B cell (primary cell): ENCODE data around the gene AMBRA1. TPM values are rescaled to one million over a fixed set of nuclear protein-coding genes. Genes with fewer than 3 reads are reported as not detected.
"Not testable (repeated sequence)": the region's sequence is repeated elsewhere in the genome, so short reads cannot be mapped to it uniquely, and the experiment has no call there.

ENCODE experiments used
- ATAC-seq: fragments of 200-7000 bp; cut with Tn5 transposase; one replicate; pipeline ENCODE4 v1.10.0; 2021; ENCODE audit warnings: low read depth, mild to moderate bottlenecking, moderate number of reproducible peaks, moderate library complexity
- CTCF ChIA-PET: fragments of 350-600 bp; sonication (Branson Sonifier 250); formaldehyde crosslinking; loops from one replicate; lab custom pipeline; 2021; ENCODE audit warnings: antibody characterized with exemption, inconsistent platforms; lab: Charles Lee
- POLR2A ChIA-PET: fragments of 350-600 bp; sonication (Branson Sonifier 250); formaldehyde crosslinking; loops from one replicate; lab custom pipeline; 2021; ENCODE audit warnings: antibody characterized with exemption; lab: Charles Lee
- DNase-seq: peaks from one replicate; pipeline ENCODE4 v3.0.0; 2013
- H2AFZ ChIP-seq: 2 replicates; pipeline ENCODE4 v1.6.1; 2012; ENCODE audit warnings: mild to moderate bottlenecking, low read depth, low read length; ENCODE audit not compliant: insufficient read depth, poor library complexity, severe bottlenecking
- H3K27ac ChIP-seq, 2 donors: 1 replicate in 1 of 2; 2 replicates in 1 of 2; pipeline ENCODE4 v1.5.1; 2012 to 2013; ENCODE audit warnings: low read length in 2 of 2, mild to moderate bottlenecking in 2 of 2, moderate library complexity in 1 of 2
- H3K27me3 ChIP-seq, 4 experiments: fragments of 200-600 bp in 1 of 4; sonication (generic) in 1 of 4; replicated peaks in 1 of 4; 1 replicate in 2 of 4; 2 replicates in 2 of 4; pipeline versions ENCODE4 v1.6.1 to v1.7.0; 2013 to 2016; ENCODE audit warnings: low read length in 3 of 4, mild to moderate bottlenecking in 2 of 4, mixed read lengths in 1 of 4, moderate library complexity in 1 of 4; ENCODE audit not compliant: insufficient read depth in 4 of 4, control insufficient read depth in 3 of 4; ENCODE audit errors: control extremely low read depth in 1 of 4
- H3K36me3 ChIP-seq, 2 experiments: replicated peaks in 1 of 2; 1 replicate in 1 of 2; 2 replicates in 1 of 2; pipeline versions ENCODE4 v1.6.1 to v1.7.1; 2013; ENCODE audit warnings: low read length in 1 of 2; ENCODE audit not compliant: insufficient read depth in 2 of 2, control insufficient read depth in 1 of 2; ENCODE audit errors: control extremely low read depth in 1 of 2, extremely low read depth in 1 of 2
- H3K4me1 ChIP-seq, 2 donors: fragments of 200-600 bp in 1 of 2; sonication (generic) in 1 of 2; 1 replicate in 1 of 2; 2 replicates in 1 of 2; pipeline versions ENCODE4 v1.5.1 to v1.6.1; 2013 to 2017; ENCODE audit warnings: low read length in 2 of 2; ENCODE audit not compliant: control insufficient read depth in 2 of 2, insufficient read depth in 2 of 2
- H3K4me2 ChIP-seq: replicated peaks from 2 replicates; pipeline ENCODE3; 2012; ENCODE audit warnings: mild to moderate bottlenecking, low read depth, low read length; ENCODE audit not compliant: poor library complexity, severe bottlenecking
- H3K4me3 ChIP-seq, 5 experiments: fragments of 200-600 bp in 1 of 5; sonication (generic) in 1 of 5; 1 replicate in 3 of 5; 2 replicates in 2 of 5; pipeline versions ENCODE4 v1.5.1 to v1.7.0; 2011 to 2016; ENCODE audit warnings: low read length in 4 of 5, mild to moderate bottlenecking in 4 of 5, low read depth in 2 of 5, control low read depth in 1 of 5, moderate library complexity in 1 of 5; ENCODE audit not compliant: insufficient read depth in 1 of 5; ENCODE audit errors: control extremely low read depth in 1 of 5, extremely low read depth in 1 of 5
- H3K79me2 ChIP-seq: fragments of 200-600 bp; sonication (generic); one replicate; pipeline ENCODE4 v1.6.0; 2016; ENCODE audit warnings: low read length; ENCODE audit not compliant: control insufficient read depth, insufficient read depth
- H3K9ac ChIP-seq: fragments of 200-600 bp; sonication (generic); 2 replicates; pipeline ENCODE4 v1.6.1; 2017; ENCODE audit warnings: mild to moderate bottlenecking, low read length, moderate library complexity
- H3K9me3 ChIP-seq, 3 donors: one replicate each; pipeline versions ENCODE4 v1.6.1 to v1.7.1; 2013; ENCODE audit warnings: low read length in 2 of 3; ENCODE audit not compliant: control insufficient read depth in 2 of 3, insufficient read depth in 1 of 3; ENCODE audit errors: control extremely low read depth in 1 of 3
- H4K20me1 ChIP-seq: 2 replicates; pipeline ENCODE4 v1.6.0; 2012; ENCODE audit warnings: mild to moderate bottlenecking, low read length; ENCODE audit not compliant: insufficient read depth, control insufficient read depth, poor library complexity, severe bottlenecking
- H3K27ac Mint-ChIP-seq: one replicate; pipeline ENCODE4 v1.8.0; 2021; ENCODE audit warnings: mixed read lengths
- H3K27me3 Mint-ChIP-seq: one replicate; pipeline ENCODE4 v1.8.0; 2021; ENCODE audit warnings: mixed read lengths
- H3K4me1 Mint-ChIP-seq: one replicate; pipeline ENCODE4 v1.8.0; 2021; ENCODE audit warnings: mixed read lengths
- H3K4me3 Mint-ChIP-seq: one replicate; pipeline ENCODE4 v1.8.0; 2021; ENCODE audit warnings: mixed read lengths
- H3K9me3 Mint-ChIP-seq: one replicate; pipeline ENCODE4 v1.8.0; 2022; ENCODE audit warnings: mixed read lengths; ENCODE audit not compliant: insufficient read depth
- CTCF ChIP-seq: fragments of 200-600 bp; IDR thresholded peaks from one replicate; pipeline ENCODE4 v1.8.0; 2022; ENCODE audit warnings: antibody characterized with exemption, mild to moderate bottlenecking
- EZH2 ChIP-seq: IDR thresholded peaks from 2 replicates; pipeline ENCODE4 v1.6.1; 2012; ENCODE audit warnings: borderline replicate concordance, low read depth, mild to moderate bottlenecking, moderate library complexity, low read length; ENCODE audit not compliant: insufficient read depth, poor library complexity, severe bottlenecking
- WGBS: methylation state at CpG from one replicate; pipeline ENCODE4 v1.1.5; 2013; ENCODE audit warnings: missing lambda C conversion rate; ENCODE audit not compliant: insufficient coverage; 5-methylcytosine and 5-hydroxymethylcytosine counted together
- intact Hi-C: fragments of 100-400 bp; cut with micrococcal nuclease; formaldehyde crosslinking; loops from one replicate; pipeline ENCODE4 v1.10.0; 2022
- polyA plus RNA-seq: library from polyadenylated mRNA; depleted of rRNA; stranded (reverse); fragments of >200 nt; gene quantifications from 2 replicates; pipeline ENCODE4 v1.2.3, GENCODE V29; 2012
- total RNA-seq, 2 donors: library from RNA; stranded (reverse); fragments of 120-200 nt in 1 of 2; gene quantifications; 1 replicate in 1 of 2; 2 replicates in 1 of 2; pipeline versions ENCODE4 v1.2.3 to v1.2.4, GENCODE V29; 2013 to 2022

AMBRA1 gene
- total and polyA plus RNA-seq, 2 donors (not counting 1 experiment from before 2014, with no cell fraction given) = 13.8 to 36.1 TPM

GRCh38 chr11:46374815-46375214 lies 219.0 kb downstream of the AMBRA1 start:
- DNase-seq = no peak
- intact Hi-C loops = no loop called here
- no peak overlapping the region for H3K9ac ChIP-seq
- peaks cover 6% of the 10 kb centered on the region for H4K20me1 ChIP-seq
- no peaks in the 10 kb centered on the region for H3K27me3 ChIP-seq
- H3K79me2 ChIP-seq = peaks cover 4% of the 10 kb centered on the region
- H3K4me2 ChIP-seq = no peak overlapping the region
- CTCF ChIA-PET = no interaction called here
- H3K36me3 ChIP-seq = peaks cover 0 to 32% of the 10 kb centered on the region in 2 experiments
- H2AFZ ChIP-seq = no peak overlapping the region
- 95% methylated on average over 15 of the region's 15 CpGs for WGBS
- H3K9me3 ChIP-seq = peaks cover 0 to 6% (median 0%) of the 10 kb centered on the region in 3 donors
- H3K4me1 Mint-ChIP-seq = peaks cover 5% of the 10 kb centered on the region
- H3K4me3 ChIP-seq = no peak overlapping the region
- no peak for ATAC-seq
- no peak overlapping the region for H3K27ac ChIP-seq
- POLR2A ChIA-PET = no interaction called here
- no peak overlapping the region for H3K27ac Mint-ChIP-seq
- H3K4me1 ChIP-seq = no peaks in the 10 kb centered on the region
- H3K9me3 Mint-ChIP-seq = no peaks in the 10 kb centered on the region
- no peaks in the 10 kb centered on the region for H3K27me3 Mint-ChIP-seq
- TF ChIP-seq CTCF (no peak), EZH2 (no peak)
- H3K4me3 Mint-ChIP-seq = no peak overlapping the region

- no peak for DNase-seq
- Histone ChIP-seq H3K4me3 (no peak overlapping the region), H3K9ac (no peak overlapping the region), H3K27me3 (no peaks in the 10 kb centered on the region), H3K79me2 (peaks cover 6% of the 10 kb centered on the region), H3K4me1 (no peaks in the 10 kb centered on the region), H3K9me3 (peaks cover 0 to 6% (median 0%) of the 10 kb centered on the region in 3 donors), H3K4me2 (no peak overlapping the region), H4K20me1 (peaks cover 14% of the 10 kb centered on the region), H3K36me3 (peaks cover 0 to 32% of the 10 kb centered on the region in 2 experiments), H2AFZ (no peak overlapping the region), H3K27ac (no peak overlapping the region)
- no peaks in the 10 kb centered on the region for H3K27me3 Mint-ChIP-seq
- 98% methylated on average over 30 of the region's 30 CpGs for WGBS
- ChIA-PET POLR2A (no interaction called here), CTCF (no interaction called here)
- H3K9me3 Mint-ChIP-seq = no peaks in the 10 kb centered on the region
- no peak overlapping the region for H3K27ac Mint-ChIP-seq
- intact Hi-C loops = no loop called here
- H3K4me3 Mint-ChIP-seq = no peak overlapping the region
- no peak for TF ChIP-seq EZH2
- TF ChIP-seq CTCF = no peak
- no peak for ATAC-seq
- peaks cover 6% of the 10 kb centered on the region for H3K4me1 Mint-ChIP-seq
Observed at GRCh38 chr11:46373787-46374740, 219.8 kb downstream of the AMBRA1 start.

GRCh38 chr11:46372501-46372900 lies 221.3 kb downstream of the AMBRA1 start:
- H2AFZ ChIP-seq, H3K9me3 Mint-ChIP-seq, H3K27me3 ChIP-seq, H3K9me3 ChIP-seq, H3K27ac ChIP-seq, H3K4me2 ChIP-seq, DNase-seq, H3K4me3 Mint-ChIP-seq, POLR2A ChIA-PET, H3K4me1 Mint-ChIP-seq, H3K4me1 ChIP-seq, CTCF ChIA-PET, intact Hi-C loops, H3K79me2 ChIP-seq, H3K4me3 ChIP-seq, ATAC-seq, H3K9ac ChIP-seq, H3K27ac Mint-ChIP-seq, H3K27me3 Mint-ChIP-seq: not testable (repeated sequence)
- WGBS = over 99% methylated on average over 14 of the region's 15 CpGs
- H4K20me1 ChIP-seq = peaks cover 26% of the 10 kb centered on the region
- H3K36me3 ChIP-seq = peaks cover 0 to 37% of the 10 kb centered on the region in 2 experiments
